OCI-LY1 (cell line): ENCODE data around the gene AARS1.

Experiments used
- EZH2 ChIP-seq: fragments of 200-600 bp; sonication (generic), shearing (Covaris generic); IDR thresholded peaks from 2 replicates; pipeline ENCODE4 v1.8.0; 2017; ENCODE audit warnings: borderline replicate concordance, mixed run types, mild to moderate bottlenecking, antibody characterized with exemption, low read length, moderate library complexity, mixed read lengths
- TF ChIP-seq, protein P1 (sequence below): fragments of 200-600 bp; sonication (generic), shearing (Covaris generic); IDR thresholded peaks from 2 replicates; pipeline ENCODE4 v1.5.1; 2017; ENCODE audit warnings: mild to moderate bottlenecking, antibody characterized with exemption, low read length, moderate library complexity, mixed read lengths

DNA sequence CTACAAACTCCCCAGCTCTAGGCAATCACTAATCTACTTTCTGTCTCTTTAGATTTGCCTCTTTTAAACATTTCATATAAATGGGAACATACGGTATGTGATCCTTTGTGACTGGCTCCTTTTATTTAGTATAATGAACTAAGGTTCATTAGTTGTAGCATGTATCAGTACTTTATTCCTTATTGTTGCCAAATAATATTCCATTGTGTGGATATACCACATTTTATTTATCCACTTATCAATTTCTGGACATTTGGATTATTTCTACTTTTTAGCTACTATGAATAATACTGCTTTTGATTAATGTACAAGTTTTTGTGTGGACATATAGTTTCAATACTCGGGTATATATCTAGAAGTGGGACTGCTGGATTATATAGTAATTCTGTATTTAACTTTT is 17.6 kb upstream of the AARS1 start:
- TF ChIP-seq, protein P1, sequence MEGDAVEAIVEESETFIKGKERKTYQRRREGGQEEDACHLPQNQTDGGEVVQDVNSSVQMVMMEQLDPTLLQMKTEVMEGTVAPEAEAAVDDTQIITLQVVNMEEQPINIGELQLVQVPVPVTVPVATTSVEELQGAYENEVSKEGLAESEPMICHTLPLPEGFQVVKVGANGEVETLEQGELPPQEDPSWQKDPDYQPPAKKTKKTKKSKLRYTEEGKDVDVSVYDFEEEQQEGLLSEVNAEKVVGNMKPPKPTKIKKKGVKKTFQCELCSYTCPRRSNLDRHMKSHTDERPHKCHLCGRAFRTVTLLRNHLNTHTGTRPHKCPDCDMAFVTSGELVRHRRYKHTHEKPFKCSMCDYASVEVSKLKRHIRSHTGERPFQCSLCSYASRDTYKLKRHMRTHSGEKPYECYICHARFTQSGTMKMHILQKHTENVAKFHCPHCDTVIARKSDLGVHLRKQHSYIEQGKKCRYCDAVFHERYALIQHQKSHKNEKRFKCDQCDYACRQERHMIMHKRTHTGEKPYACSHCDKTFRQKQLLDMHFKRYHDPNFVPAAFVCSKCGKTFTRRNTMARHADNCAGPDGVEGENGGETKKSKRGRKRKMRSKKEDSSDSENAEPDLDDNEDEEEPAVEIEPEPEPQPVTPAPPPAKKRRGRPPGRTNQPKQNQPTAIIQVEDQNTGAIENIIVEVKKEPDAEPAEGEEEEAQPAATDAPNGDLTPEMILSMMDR, result no peak
- TF ChIP-seq EZH2, result no peak
